Endothelial cell of umbilical vein (primary cell): ENCODE measurements around the gene LRP11.

ENCODE experiments used
- FOS ChIP-seq: IDR thresholded peaks from 2 replicates; pipeline ENCODE4 v1.6.1; 2011; ENCODE audit warnings: mild to moderate bottlenecking, low read length, moderate library complexity, borderline replicate concordance; ENCODE audit not compliant: insufficient read depth
- MAX ChIP-seq: IDR thresholded peaks from 2 replicates; pipeline ENCODE4 v1.6.1; 2011; ENCODE audit not compliant: insufficient read depth, insufficient read length
- POLR2A ChIP-seq: IDR thresholded peaks from 2 replicates; pipeline ENCODE4 v1.6.1; 2012; ENCODE audit warnings: low read depth, mild to moderate bottlenecking, control low read depth, low read length

- TF ChIP-seq FOS (no peak), POLR2A (no peak), MAX (no peak)
Measured at GRCh38 chr6:149771925-149772324, 92.2 kb downstream of the LRP11 start.
